Retinal pigment epithelial cell (primary cell): ENCODE results near the gene TSPAN2.

Experiments
- DNase-seq: peaks from one replicate; pipeline ENCODE4 v3.0.0-alpha.2; 2010; ENCODE audit warnings: low read depth
- H3K4me3 ChIP-seq: 2 replicates; pipeline ENCODE4 v1.5.1; 2011; ENCODE audit warnings: mild to moderate bottlenecking, low read length, control low read depth, moderate library complexity
- TF ChIP-seq, protein P1 (sequence below): conservative IDR thresholded peaks from 2 replicates; pipeline ENCODE4 v1.5.1; 2011; ENCODE audit warnings: low read depth, low read length, control low read depth, inconsistent platforms

Gene TSPAN2

DNA sequence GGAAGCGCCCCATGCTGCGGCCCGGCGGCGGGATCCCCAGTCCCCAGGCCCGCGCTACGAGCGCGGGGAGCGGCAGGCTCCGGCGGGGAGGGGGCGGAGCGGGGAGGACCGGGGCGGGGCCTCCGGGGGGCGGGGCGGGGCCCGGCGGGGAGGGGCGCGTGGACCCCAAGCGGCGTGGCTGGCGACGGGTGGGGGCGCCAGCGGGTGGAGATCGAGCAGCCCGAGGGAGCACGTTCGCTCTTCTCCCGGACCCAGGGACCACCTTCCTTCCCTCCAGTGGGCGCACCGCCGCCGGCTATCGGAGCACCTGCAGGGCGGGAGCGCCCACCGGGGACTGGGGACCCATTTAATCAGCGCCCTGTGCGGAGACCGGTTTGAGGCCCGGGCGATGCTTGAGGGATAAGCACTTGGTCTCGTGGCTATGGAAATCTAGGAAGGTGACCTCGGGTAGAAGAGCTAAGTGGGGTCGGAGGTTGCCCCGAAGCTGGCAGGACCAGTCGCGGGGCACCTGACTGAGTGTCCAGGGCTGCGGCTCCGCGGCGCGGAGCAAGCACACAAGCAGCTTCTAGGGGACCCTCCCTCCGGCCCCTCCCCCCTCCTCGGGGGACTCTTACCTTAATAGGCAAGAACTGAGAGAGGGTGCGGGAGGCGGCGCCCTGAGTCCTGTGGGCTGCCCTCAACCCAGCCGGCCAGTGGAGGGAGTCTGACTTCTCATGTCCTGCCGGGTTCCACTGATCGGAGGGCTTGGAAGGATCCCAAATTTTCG lies at the start of gene TSPAN2:
TSS of gene TSPAN2 (minus strand) at position 84 of the 766 bp plus-strand sequence. CDS start at position 13, 71 bp downstream.
- TF ChIP-seq, protein P1, sequence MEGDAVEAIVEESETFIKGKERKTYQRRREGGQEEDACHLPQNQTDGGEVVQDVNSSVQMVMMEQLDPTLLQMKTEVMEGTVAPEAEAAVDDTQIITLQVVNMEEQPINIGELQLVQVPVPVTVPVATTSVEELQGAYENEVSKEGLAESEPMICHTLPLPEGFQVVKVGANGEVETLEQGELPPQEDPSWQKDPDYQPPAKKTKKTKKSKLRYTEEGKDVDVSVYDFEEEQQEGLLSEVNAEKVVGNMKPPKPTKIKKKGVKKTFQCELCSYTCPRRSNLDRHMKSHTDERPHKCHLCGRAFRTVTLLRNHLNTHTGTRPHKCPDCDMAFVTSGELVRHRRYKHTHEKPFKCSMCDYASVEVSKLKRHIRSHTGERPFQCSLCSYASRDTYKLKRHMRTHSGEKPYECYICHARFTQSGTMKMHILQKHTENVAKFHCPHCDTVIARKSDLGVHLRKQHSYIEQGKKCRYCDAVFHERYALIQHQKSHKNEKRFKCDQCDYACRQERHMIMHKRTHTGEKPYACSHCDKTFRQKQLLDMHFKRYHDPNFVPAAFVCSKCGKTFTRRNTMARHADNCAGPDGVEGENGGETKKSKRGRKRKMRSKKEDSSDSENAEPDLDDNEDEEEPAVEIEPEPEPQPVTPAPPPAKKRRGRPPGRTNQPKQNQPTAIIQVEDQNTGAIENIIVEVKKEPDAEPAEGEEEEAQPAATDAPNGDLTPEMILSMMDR = peak; percentile 52
- no peak for DNase-seq
- H3K4me3 ChIP-seq = peak within 1 kb of the TSS; percentile 68

- peak; percentile 77 for DNase-seq
- TF ChIP-seq, protein P1 = peak; percentile 90
- H3K4me3 ChIP-seq = no peak overlapping the region
These were observed 49.7 kb upstream of the TSPAN2 start for GRCh38 chr1:115138973-115139372.

DNA sequence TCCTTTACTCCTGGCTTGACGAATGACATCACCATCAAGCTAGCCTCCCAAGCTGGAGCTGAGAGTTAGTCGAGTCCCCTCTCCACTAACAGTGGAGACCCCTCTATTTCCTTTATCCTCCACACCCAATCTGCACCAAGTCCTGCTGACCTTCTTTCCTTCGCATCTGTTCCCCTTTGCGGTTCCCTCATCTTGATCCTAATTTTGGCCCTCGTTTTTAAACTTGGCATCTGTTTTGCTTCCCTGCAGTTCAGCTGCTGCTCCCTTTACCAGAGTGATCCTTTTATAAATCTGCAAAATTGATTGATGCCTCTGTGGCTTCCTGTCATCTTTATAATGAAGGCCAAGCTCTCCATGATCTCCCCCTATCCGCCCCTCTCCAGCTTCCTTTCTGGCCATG lies 49.0 kb upstream of the TSPAN2 start:
- TF ChIP-seq, protein P1 = no peak
- H3K4me3 ChIP-seq = no peak overlapping the region
- no peak for DNase-seq

DNA sequence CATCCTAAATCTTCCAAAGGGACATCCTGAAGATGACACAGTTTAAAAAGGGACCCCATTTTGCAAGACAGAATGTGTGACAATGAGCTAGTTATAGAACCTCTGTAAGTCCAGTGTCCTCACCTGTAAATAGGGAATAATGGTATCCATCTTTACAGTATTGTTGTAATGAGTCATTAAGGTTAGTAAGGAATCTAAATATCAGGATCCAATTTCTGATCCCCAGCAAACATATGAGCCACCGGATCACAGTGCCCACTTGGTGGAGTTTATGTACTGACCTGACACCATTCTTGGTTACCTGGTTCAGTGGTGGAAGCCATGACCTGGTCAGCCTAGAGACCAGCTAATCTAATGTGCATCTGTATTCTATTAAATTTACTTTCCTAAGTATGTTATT lies 47.9 kb upstream of the TSPAN2 start:
- TF ChIP-seq, protein P1 = no peak
- no peak overlapping the region for H3K4me3 ChIP-seq
- no peak for DNase-seq

DNA sequence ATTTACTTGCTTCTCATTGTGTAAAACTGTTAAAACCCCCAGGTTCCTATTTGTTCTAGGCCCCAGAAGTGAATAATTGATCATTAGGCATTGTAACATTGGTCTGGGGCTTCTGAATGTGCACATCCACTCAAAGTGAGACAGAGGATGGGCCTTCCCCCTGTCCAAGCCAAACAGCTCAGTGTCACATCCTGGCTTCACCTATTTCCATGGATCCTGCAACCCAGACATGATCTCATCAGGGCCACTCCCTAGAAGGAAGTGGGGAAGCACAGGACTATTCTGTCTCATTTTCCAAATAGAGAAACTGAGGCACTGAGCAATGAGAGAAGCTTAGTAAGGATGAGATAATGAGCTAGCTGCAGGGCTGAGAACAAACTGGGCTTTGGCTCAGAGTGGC lies 47.4 kb upstream of the TSPAN2 start:
- no peak overlapping the region for H3K4me3 ChIP-seq
- DNase-seq = no peak
- TF ChIP-seq, protein P1 = no peak

DNA sequence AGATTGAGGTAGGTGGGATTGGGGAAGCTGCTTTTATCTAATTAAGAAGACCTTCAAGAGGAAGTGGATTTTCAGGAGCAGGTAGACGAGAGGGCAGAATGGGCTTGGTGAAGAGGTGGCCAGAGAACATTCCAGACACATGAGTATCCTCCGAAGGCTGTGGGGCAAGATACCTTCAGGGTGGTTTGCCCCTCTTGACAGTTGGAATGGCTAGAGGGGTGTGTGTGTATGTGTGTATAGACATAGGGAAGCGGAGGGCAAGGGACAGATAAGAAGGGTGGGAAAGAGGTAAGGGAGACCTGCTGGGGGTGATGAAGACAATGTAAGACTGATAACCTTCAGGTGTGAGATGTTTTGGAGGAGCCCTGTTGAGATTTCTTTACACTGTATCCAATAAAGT lies 46.8 kb upstream of the TSPAN2 start:
- no peak for DNase-seq
- H3K4me3 ChIP-seq = no peak overlapping the region
- TF ChIP-seq, protein P1 = no peak

DNA sequence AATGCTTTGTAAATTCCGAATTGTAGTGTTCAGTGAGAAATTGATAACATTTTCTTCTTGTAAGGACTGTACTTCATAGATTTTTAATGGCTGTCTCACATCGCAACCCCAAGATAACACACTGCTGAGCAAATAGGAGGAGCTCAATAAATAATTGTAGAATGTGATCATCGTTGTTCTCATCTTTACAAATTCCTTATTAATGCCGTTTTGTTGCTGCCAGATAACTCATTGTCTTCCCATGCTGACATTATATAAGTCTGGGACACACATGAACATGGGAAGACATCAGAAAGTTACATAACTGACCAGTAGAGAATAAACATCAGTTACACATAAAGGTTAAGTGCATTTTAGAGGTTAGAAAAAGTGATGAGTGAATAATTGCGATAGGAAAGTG lies 46.4 kb upstream of the TSPAN2 start:
- DNase-seq = no peak
- TF ChIP-seq, protein P1 = no peak
- H3K4me3 ChIP-seq = no peak overlapping the region
